Stomach (tissue), 9 donors: Measurements from ENCODE around the gene GAK. TPM values are rescaled to one million over a fixed set of nuclear protein-coding genes. Genes with fewer than 3 reads are reported as not detected.

ENCODE experiments used
- DNase-seq, 2 donors: peaks; one replicate each; pipeline versions ENCODE4 v3.0.0 to v3.0.0-alpha.2; 2013 to 2019
- H3K27ac ChIP-seq, 5 donors: fragments of 200-600 bp in 4 of 5; sonication (generic) in 4 of 5; one replicate each; pipeline ENCODE4 v1.5.1; 2013 to 2019; ENCODE audit warnings: mild to moderate bottlenecking in 1 of 5, moderate library complexity in 1 of 5
- H3K27me3 ChIP-seq, 3 donors: fragments of 200-600 bp; sonication (generic); one replicate each; pipeline ENCODE4 v1.5.1; 2017 to 2019; ENCODE audit warnings: mixed run types in 1 of 3
- H3K36me3 ChIP-seq, 4 donors: fragments of 200-600 bp; sonication (generic); 1 replicate in 3 of 4; 2 replicates in 1 of 4; pipeline ENCODE4 v1.5.1; 2016 to 2019
- H3K4me1 ChIP-seq, 4 donors: fragments of 200-600 bp; sonication (generic); one replicate each; pipeline ENCODE4 v1.5.1; 2016 to 2019
- H3K4me3 ChIP-seq, 4 donors: fragments of 200-600 bp; sonication (generic) in 3 of 4; one replicate each; pipeline ENCODE4 v1.5.1; 2016 to 2019; ENCODE audit warnings: mild to moderate bottlenecking in 1 of 4
- H3K9me3 ChIP-seq, 4 donors: fragments of 200-600 bp; sonication (generic); one replicate each; pipeline ENCODE4 v1.5.1; 2016 to 2019
- CTCF ChIP-seq, 7 experiments: fragments of 450-650 bp in 4 of 7; fragments of 200-600 bp in 3 of 7; sonication (generic) in 3 of 7; IDR thresholded peaks; one replicate each; pipeline ENCODE4 v1.5.1; 2016 to 2019; ENCODE audit warnings: antibody characterized with exemption in 7 of 7, control low read depth in 2 of 7, mild to moderate bottlenecking in 1 of 7
- EP300 ChIP-seq: sonication (generic); formaldehyde crosslinking; IDR thresholded peaks from one replicate; pipeline ENCODE4 v1.6.1; 2017; ENCODE audit warnings: antibody characterized with exemption
- POLR2A ChIP-seq, 4 donors: fragments of 450-650 bp; IDR thresholded peaks; one replicate each; pipeline ENCODE4 v1.6.1; 2016; ENCODE audit warnings: antibody characterized with exemption in 4 of 4, control low read depth in 2 of 4, mild to moderate bottlenecking in 1 of 4, moderate library complexity in 1 of 4
- POLR2AphosphoS5 ChIP-seq, 3 donors: sonication (generic); formaldehyde crosslinking; IDR thresholded peaks; one replicate each; pipeline ENCODE4 v1.6.1; 2016; ENCODE audit warnings: antibody characterized with exemption in 3 of 3
- WGBS, 5 donors: extraction: QIAGEN DNeasy Blood & Tissue Kit in 3 of 5; methylation state at CpG; one replicate each; pipeline versions ENCODE4 v1.1.5 to v1.1.7; 2013 to 2018; 5-methylcytosine and 5-hydroxymethylcytosine counted together
- intact Hi-C: fragments of 100-400 bp; cut with DNase I; formaldehyde crosslinking; loops from one replicate; pipeline ENCODE4 v1.15.1; 2023; ENCODE audit warnings: low total_unique reads
- polyA plus RNA-seq, 3 donors: library from polyadenylated mRNA; stranded (reverse); fragments of 200-250 nt; gene quantifications; one replicate each; pipeline ENCODE4 v1.2.3, GENCODE V29; 2013
- total RNA-seq, 5 donors: library from RNA; depleted of rRNA; stranded (reverse); fragments of >200 nt; gene quantifications; one replicate each; pipeline versions ENCODE4 v1.1.0 to v1.2.3, GENCODE V29; 2014 to 2016
- donor health status: healthy with polysubstance abuse.
- donor health status: Bipolar disorder and iron deficiency.
- donor health status: healthy.

GAK gene
- total and polyA plus RNA-seq, 8 donors: 71.8 to 503 (median 157) TPM

- DNase-seq: no peak
- Histone ChIP-seq H3K9me3 (no peaks in the 10 kb centered on the region), H3K27ac (no peak overlapping the region), H3K36me3 (peaks cover 73 to 100% (median 100%) of the 10 kb centered on the region in 4 donors), H3K4me1 (no peaks in the 10 kb centered on the region), H3K27me3 (no peaks in the 10 kb centered on the region), H3K4me3 (no peak overlapping the region)
- 95 to 97% (median 96%) methylated on average over 61 to 63 of the region's 63 CpGs for WGBS, 5 donors
- no peak for TF ChIP-seq POLR2AphosphoS5 (IDR thresholded peaks at IDR 0.05)
- TF ChIP-seq POLR2A (IDR thresholded peaks at IDR 0.05): no peak
- TF ChIP-seq CTCF (IDR thresholded peaks at IDR 0.05): no peak
- TF ChIP-seq EP300: no peak
- intact Hi-C loops: no loop called here
Measured at GRCh38 chr4:887034-887763, 44.9 kb downstream of the GAK start.

GRCh38 chr4:886244-886643, 45.9 kb downstream of the GAK start:
- WGBS, 5 donors: 76 to 95% (median 91%) methylated on average over 5 to 9 of the region's 9 CpGs
- H3K27ac ChIP-seq: no peak overlapping the region
- H3K9me3 ChIP-seq: no peaks in the 10 kb centered on the region
- no peak overlapping the region for H3K4me3 ChIP-seq
- no peaks in the 10 kb centered on the region for H3K4me1 ChIP-seq
- no peaks in the 10 kb centered on the region for H3K27me3 ChIP-seq
- intact Hi-C loops: no loop called here
- no peak for TF ChIP-seq EP300
- TF ChIP-seq POLR2AphosphoS5 (IDR thresholded peaks at IDR 0.05): no peak
- no peak for TF ChIP-seq CTCF (IDR thresholded peaks at IDR 0.05)
- no peak for TF ChIP-seq POLR2A (IDR thresholded peaks at IDR 0.05)
- no peak for DNase-seq
- H3K36me3 ChIP-seq: peaks cover 80 to 100% (median 100%) of the 10 kb centered on the region in 4 donors

GRCh38 chr4:885353-885752, 46.8 kb downstream of the GAK start:
- Histone ChIP-seq H3K4me3 (no peak overlapping the region), H3K27ac (no peak overlapping the region), H3K9me3 (no peaks in the 10 kb centered on the region), H3K4me1 (no peaks in the 10 kb centered on the region), H3K27me3 (no peaks in the 10 kb centered on the region), H3K36me3 (peaks cover 84 to 100% (median 100%) of the 10 kb centered on the region in 4 donors)
- WGBS, 5 donors: 72 to 97% (median 93%) methylated on average over 2 to 10 of the region's 10 CpGs
- no peak for DNase-seq
- intact Hi-C loops: no loop called here
- TF ChIP-seq POLR2AphosphoS5 (IDR thresholded peaks at IDR 0.05): no peak
- TF ChIP-seq CTCF (IDR thresholded peaks at IDR 0.05): no peak
- no peak for TF ChIP-seq EP300
- TF ChIP-seq POLR2A (IDR thresholded peaks at IDR 0.05): no peak

- H3K27ac ChIP-seq: no peak overlapping the region
- no peaks in the 10 kb centered on the region for H3K4me1 ChIP-seq
- DNase-seq: no peak
- no peaks in the 10 kb centered on the region for H3K27me3 ChIP-seq
- no peak overlapping the region for H3K4me3 ChIP-seq
- H3K9me3 ChIP-seq: no peaks in the 10 kb centered on the region
- intact Hi-C loops: no loop called here
- TF ChIP-seq CTCF (IDR thresholded peaks at IDR 0.05) (no peak), POLR2A (IDR thresholded peaks at IDR 0.05) (no peak), POLR2AphosphoS5 (IDR thresholded peaks at IDR 0.05) (no peak), EP300 (no peak)
- peaks cover 80 to 100% (median 100%) of the 10 kb centered on the region in 4 donors for H3K36me3 ChIP-seq
- WGBS, 5 donors: 86 to 95% (median 90%) methylated on average over 24 of the region's 24 CpGs
Measured at GRCh38 chr4:884896-885295, 47.2 kb downstream of the GAK start.
